DOHH2 (cell line): ENCODE data around the gene NKTR.

Experiments
- EZH2phosphoT487 ChIP-seq: fragments of 200-600 bp; sonication (generic); IDR thresholded peaks from 2 replicates; pipeline ENCODE4 v1.6.1; 2017; ENCODE audit warnings: borderline replicate concordance, mild to moderate bottlenecking, antibody characterized with exemption, low read length, moderate library complexity, mixed read lengths
- TF ChIP-seq, protein P1 (sequence below): fragments of 200-600 bp; sonication (generic); IDR thresholded peaks from one replicate; pipeline ENCODE4 v1.5.1; 2014; ENCODE audit warnings: antibody characterized with exemption, mild to moderate bottlenecking, low read depth, low read length; ENCODE audit not compliant: poor library complexity, severe bottlenecking

DNA sequence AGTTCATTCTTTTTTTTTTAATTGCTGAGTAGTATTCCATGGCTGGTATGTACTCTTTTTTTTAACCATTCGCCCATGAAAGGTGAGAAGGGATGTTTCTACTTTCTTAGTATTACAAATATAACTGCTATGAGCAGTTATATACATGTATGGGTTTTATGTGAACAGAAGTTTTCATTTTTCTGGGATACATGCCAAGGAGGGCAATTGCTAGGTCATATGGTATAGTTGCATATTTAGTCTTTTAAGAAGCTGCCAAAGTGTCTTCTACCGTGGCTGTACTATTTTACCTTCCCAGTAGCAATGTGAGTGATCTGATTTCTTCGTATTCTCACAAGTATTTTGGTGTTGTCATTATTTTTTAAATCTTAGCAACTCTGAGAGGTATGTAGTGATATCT, 73.7 kb downstream of the NKTR start:
- TF ChIP-seq, protein P1, sequence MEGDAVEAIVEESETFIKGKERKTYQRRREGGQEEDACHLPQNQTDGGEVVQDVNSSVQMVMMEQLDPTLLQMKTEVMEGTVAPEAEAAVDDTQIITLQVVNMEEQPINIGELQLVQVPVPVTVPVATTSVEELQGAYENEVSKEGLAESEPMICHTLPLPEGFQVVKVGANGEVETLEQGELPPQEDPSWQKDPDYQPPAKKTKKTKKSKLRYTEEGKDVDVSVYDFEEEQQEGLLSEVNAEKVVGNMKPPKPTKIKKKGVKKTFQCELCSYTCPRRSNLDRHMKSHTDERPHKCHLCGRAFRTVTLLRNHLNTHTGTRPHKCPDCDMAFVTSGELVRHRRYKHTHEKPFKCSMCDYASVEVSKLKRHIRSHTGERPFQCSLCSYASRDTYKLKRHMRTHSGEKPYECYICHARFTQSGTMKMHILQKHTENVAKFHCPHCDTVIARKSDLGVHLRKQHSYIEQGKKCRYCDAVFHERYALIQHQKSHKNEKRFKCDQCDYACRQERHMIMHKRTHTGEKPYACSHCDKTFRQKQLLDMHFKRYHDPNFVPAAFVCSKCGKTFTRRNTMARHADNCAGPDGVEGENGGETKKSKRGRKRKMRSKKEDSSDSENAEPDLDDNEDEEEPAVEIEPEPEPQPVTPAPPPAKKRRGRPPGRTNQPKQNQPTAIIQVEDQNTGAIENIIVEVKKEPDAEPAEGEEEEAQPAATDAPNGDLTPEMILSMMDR: no peak
- no peak for TF ChIP-seq EZH2phosphoT487
